RWPE2 (cell line): ENCODE measurements around the gene C12orf76.

Experiments used
- ATAC-seq: fragments of 200-7000 bp; cut with Tn5 transposase; 3 replicates; pipeline ENCODE4 v1.9.1; 2021; ENCODE audit warnings: low read depth
- DNase-seq: peaks from one replicate; pipeline ENCODE4 v3.0.0-alpha.2; 2020; ENCODE audit warnings: low spot score
- H3K27ac ChIP-seq: fragments of 450-650 bp; 2 replicates; pipeline ENCODE4 v1.5.1; 2017; ENCODE audit warnings: mild to moderate bottlenecking; ENCODE audit not compliant: poor library complexity, severe bottlenecking
- H3K27me3 ChIP-seq: fragments of 250-450 bp; sonication (Bioruptor Pico); 2 replicates; pipeline ENCODE4 v1.5.1; 2021; ENCODE audit warnings: mild to moderate bottlenecking, moderate library complexity; ENCODE audit not compliant: insufficient read depth, poor library complexity, severe bottlenecking
- H3K36me3 ChIP-seq: fragments of 250-450 bp; sonication (Bioruptor Pico); 2 replicates; pipeline ENCODE4 v1.5.1; 2020; ENCODE audit warnings: low read depth, mild to moderate bottlenecking, moderate library complexity
- H3K4me1 ChIP-seq: fragments of 250-450 bp; sonication (Bioruptor Pico); 2 replicates; pipeline ENCODE4 v1.5.1; 2021; ENCODE audit warnings: mild to moderate bottlenecking, moderate library complexity; ENCODE audit not compliant: insufficient read depth, poor library complexity, severe bottlenecking
- H3K4me3 ChIP-seq: fragments of 250-450 bp; sonication (Bioruptor Pico); 2 replicates; pipeline ENCODE4 v1.5.1; 2021; ENCODE audit warnings: mild to moderate bottlenecking, moderate library complexity; ENCODE audit not compliant: severe bottlenecking
- H3K9me3 ChIP-seq: fragments of 250-450 bp; sonication (Bioruptor Pico); 2 replicates; pipeline ENCODE4 v1.5.1; 2021; ENCODE audit warnings: mild to moderate bottlenecking, moderate library complexity; ENCODE audit not compliant: severe bottlenecking
- TF ChIP-seq, protein P1 (sequence below): fragments of 450-650 bp; IDR thresholded peaks from one replicate; pipeline ENCODE4 v1.5.1; 2017; ENCODE audit warnings: mild to moderate bottlenecking, moderate library complexity; ENCODE audit not compliant: poor library complexity, severe bottlenecking

The C12orf76 gene

DNA sequence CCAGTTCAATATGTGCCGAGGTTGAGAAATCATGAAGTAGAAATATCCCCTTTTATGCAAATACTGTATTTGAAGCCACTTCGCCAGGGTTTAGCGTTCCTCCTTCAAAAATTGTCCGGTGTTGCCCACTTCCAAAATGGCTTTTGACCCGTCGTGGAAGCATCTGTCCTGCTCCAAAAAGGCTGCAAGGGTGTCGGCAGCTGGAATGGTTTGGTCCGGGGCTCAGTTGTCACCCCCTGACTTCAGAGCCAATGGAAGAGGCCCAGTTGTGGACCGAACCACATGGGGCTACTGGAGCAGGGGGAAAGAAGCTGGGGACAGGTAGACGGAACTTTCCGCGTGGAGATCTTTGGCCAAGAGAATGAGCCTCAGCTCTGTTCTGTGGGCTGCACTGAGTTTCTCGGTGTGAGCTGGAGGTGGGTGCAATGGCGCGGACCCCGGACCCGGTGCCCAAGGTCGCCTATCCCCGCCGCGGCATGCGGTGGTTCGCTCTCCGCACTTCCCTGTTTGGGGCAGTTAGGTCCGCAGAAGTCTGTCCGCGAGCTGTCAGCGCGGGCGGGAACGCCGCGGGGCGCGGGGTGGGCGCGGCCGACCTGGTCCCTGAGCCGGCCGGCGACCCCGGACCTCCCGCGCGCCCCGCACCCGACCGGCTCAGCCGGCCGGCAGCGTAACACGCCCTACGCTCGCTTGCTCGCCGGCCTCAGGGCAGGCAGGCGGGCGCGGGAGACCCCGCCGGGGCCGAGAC lies 49.2 kb downstream of the C12orf76 start, which contains the start of gene ANKRD13A:
Gene ANKRD13A, plus strand, starts transcription at position 527 of the 745 bp plus-strand sequence. CDS start 259 bp downstream, outside the sequence.
- DNase-seq (peak; percentile 84), ATAC-seq (peak; percentile 60)
- TF ChIP-seq, protein P1, sequence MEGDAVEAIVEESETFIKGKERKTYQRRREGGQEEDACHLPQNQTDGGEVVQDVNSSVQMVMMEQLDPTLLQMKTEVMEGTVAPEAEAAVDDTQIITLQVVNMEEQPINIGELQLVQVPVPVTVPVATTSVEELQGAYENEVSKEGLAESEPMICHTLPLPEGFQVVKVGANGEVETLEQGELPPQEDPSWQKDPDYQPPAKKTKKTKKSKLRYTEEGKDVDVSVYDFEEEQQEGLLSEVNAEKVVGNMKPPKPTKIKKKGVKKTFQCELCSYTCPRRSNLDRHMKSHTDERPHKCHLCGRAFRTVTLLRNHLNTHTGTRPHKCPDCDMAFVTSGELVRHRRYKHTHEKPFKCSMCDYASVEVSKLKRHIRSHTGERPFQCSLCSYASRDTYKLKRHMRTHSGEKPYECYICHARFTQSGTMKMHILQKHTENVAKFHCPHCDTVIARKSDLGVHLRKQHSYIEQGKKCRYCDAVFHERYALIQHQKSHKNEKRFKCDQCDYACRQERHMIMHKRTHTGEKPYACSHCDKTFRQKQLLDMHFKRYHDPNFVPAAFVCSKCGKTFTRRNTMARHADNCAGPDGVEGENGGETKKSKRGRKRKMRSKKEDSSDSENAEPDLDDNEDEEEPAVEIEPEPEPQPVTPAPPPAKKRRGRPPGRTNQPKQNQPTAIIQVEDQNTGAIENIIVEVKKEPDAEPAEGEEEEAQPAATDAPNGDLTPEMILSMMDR, result no peak
- Histone ChIP-seq H3K4me3 (peak within 1 kb of the TSS; percentile 95), H3K9me3 (no peaks in the 10 kb centered on the region), H3K4me1 (peaks cover 37% of the 10 kb centered on the region), H3K27ac (peak within 1 kb of the TSS; percentile 91), H3K36me3 (peaks cover 6% of the 10 kb centered on the region; the same call in 1 of the 2 replicates), H3K27me3 (no peaks in the 10 kb centered on the region)

DNA sequence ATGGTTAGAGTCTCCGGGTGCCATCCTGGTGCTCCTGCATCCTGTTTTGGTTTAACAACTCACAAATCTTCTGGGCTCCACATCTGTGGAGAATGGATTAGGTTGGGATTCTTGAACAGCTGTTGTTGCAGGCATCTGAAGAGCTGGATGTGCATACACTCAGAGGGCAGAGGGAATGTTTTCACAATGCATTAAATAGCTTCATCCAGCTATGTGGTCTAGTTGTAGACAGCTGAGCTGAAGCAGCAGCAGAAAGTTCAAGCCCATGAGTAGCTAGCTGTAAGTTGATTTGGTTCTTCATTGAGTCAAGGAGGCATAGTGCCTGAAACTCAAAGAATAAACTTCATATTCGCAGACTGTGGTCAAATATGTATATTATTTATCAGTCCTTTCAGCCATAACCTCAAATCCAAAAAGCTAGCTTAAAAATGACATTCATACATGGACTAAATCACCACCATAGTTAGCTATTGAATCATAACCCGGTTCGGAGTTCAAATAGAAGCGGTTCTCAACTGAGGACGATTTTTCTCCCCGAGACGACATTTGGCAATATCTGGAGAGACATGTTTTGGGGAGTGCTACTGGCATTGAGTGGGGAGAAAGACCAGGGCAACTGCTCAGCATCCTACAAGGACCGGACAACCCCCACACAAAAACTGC lies 50.0 kb downstream of the C12orf76 start:
- TF ChIP-seq, protein P1, result no peak
- peaks cover 36% of the 10 kb centered on the region for H3K4me1 ChIP-seq
- H3K4me3 ChIP-seq, result peak overlapping the region; percentile 95
- no peaks in the 10 kb centered on the region for H3K27me3 ChIP-seq
- no peak for DNase-seq
- H3K9me3 ChIP-seq, result no peaks in the 10 kb centered on the region
- no peak for ATAC-seq
- H3K36me3 ChIP-seq, result peaks cover 6% of the 10 kb centered on the region; the same call in 1 of the 2 replicates
- peak overlapping the region; percentile 91 for H3K27ac ChIP-seq

- Histone ChIP-seq H3K4me1 (peaks cover 26% of the 10 kb centered on the region), H3K9me3 (no peaks in the 10 kb centered on the region), H3K36me3 (no peaks in the 10 kb centered on the region), H3K27me3 (no peaks in the 10 kb centered on the region), H3K27ac (no peak overlapping the region), H3K4me3 (no peak overlapping the region)
- DNase-seq (no peak), ATAC-seq (no peak)
- TF ChIP-seq, protein P1, result no peak
Measured at GRCh38 chr12:109997393-109997792, 50.9 kb downstream of the C12orf76 start.

GRCh38 chr12:109996483-109996853 lies 51.9 kb downstream of the C12orf76 start:
- TF ChIP-seq, protein P1, result no peak
- Histone ChIP-seq H3K4me3 (peak overlapping the region; percentile 67), H3K36me3 (peaks cover 3% of the 10 kb centered on the region), H3K9me3 (no peaks in the 10 kb centered on the region), H3K4me1 (peaks cover 16% of the 10 kb centered on the region), H3K27me3 (no peaks in the 10 kb centered on the region), H3K27ac (peak overlapping the region; percentile 49)
- DNase-seq, result no peak
- no peak for ATAC-seq
